Raji (cell line): ENCODE results near the gene MUC21.

Source experiments
- POLR2A ChIP-seq: IDR thresholded peaks from 2 replicates; pipeline ENCODE4 v1.6.1; 2011; ENCODE audit warnings: low read depth, low read length, control low read depth; ENCODE audit not compliant: insufficient read depth

MUC21 gene

DNA sequence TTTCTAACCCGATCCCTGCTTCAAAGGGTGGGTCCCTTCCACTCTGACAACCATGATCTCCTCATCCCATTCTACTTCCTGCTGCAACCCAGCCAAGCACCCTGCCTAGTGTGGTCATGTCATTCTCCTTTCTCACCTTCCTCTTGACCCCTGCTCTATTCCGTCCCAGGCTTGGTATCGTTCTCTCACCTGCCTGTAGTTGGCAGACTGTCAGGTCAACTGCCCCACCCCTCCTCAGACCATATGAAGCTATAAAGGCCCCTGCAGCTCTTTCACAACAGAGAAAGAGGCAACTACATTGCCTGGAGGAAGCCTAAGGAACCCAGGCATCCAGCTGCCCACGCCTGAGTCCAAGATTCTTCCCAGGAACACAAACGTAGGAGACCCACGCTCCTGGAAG lies at the start of gene MUC21:
TSS of gene MUC21 (plus strand) at position 280 of the 400 bp plus-strand sequence. CDS start 241 bp downstream, outside the sequence.
- no peak for TF ChIP-seq POLR2A

DNA sequence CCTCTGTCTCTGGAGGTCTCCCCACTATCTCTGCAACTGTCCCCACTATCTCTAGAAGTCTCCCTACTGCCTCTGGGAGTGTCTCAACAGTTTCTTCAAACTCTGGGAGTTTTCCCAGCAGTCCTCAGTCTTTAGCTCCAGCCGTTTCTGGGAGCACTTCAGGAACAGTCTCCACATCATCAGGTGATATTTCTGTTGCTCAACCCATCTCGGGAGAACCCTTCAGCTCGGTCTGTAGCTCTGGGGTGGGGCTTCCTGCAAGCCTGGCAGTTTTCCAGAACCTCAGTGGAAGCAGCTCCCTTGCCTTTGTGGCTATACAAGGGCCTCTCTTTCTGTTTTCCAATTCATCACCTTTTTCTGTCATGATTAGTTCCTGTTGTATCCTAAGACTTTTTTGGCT lies 48.5 kb upstream of the MUC21 start:
- no peak for TF ChIP-seq POLR2A

- no peak for TF ChIP-seq POLR2A
These were observed 46.3 kb upstream of the MUC21 start for GRCh38 chr6:30937265-30937664.

DNA sequence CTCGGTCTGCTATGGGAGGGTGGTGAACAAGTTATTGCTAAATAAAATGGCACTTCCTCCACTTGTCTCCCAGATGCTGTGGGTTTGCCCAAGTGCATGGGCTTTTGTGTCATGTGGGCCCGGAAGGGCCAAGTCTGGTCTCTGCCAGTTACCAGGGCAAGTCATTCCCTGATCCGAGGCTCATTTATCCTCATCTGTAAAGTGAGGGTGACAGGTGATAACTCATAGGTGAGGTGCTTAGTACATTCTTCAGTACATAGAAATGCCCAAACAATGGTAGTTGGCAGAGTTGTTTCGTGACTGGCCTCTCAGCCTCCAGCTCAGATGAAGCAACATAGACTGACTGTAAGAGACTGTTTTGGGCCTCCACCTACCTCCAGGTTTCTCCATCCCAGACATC lies 44.8 kb upstream of the MUC21 start:
- TF ChIP-seq POLR2A, result no peak

DNA sequence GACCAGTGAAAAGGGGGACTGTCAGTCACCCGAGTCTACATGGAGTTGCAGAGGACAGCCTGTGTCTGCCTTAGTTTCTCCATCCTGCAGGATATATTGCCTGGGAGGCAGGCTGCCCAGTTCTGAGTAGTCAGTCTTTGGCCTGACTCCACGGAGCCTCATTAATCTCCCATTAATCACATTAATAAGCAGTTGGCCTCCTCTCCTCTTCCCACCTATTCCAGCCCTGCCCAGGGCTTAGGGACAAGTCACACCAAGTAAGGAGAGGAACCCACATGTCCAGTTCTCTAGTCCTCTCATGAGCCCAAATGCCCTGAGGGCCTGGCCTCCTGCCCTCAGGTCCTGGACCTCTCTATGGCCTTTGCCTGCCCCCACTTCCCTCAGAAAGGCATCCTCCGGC lies 44.0 kb upstream of the MUC21 start:
- TF ChIP-seq POLR2A, result no peak

DNA sequence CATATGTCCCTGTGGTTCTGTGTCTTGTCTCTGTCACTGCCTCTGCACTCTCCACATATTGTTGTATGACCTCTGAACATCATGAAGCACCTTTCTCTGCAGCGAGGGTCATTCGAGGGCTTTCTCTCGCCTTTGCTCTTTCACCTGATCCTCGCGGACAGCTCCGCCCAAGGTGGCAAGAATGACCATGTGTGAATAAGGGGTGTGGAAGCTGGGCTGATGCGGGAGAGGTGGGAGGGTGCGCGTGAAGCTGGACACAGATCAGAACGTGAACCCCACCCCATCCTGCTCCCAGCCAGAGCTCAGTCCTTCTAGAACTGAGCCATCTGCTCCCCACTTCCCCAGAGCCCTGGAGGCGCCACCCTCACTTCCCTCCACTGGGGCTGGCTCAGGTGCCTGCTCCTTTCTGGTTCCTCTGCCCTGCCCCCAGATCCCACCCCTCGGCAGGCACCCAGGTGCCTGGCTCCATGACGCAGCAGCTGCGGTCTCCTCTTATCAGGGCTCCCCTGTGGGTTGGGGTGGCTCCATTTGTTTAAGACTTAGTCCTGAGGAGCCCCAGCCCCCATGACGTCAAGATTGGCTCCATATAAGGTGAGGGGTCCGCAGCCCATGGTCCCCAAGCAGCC lies 43.0 kb upstream of the MUC21 start, which contains the start of gene MUCL3:
TSS of gene MUCL3 (plus strand) at position 613 of the 626 bp plus-strand sequence. CDS start 27 bp downstream, outside the sequence.
- no peak for TF ChIP-seq POLR2A

GRCh38 chr6:30942338-30943060 lies 41.0 kb upstream of the MUC21 start:
- no peak for TF ChIP-seq POLR2A

DNA sequence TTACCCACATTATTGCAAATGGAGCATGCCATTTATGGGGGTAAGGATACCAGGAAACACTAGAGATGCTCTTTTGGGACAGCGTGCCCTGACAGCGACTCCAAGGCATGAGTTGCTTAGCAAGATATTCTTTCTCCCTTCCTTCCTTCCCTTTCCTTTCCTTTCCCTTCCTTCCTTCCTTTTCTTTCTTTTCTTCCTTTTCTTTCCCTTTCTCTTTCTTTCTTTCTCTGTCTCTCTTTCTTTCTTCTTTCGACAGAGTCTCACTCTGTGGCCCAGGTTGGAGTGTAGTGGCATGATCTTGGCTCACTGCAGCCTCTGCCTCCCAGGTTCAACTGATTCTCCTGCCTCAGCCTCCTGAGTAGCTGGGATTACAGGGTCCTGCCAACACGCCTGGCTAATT lies 39.5 kb upstream of the MUC21 start:
- TF ChIP-seq POLR2A, result no peak

DNA sequence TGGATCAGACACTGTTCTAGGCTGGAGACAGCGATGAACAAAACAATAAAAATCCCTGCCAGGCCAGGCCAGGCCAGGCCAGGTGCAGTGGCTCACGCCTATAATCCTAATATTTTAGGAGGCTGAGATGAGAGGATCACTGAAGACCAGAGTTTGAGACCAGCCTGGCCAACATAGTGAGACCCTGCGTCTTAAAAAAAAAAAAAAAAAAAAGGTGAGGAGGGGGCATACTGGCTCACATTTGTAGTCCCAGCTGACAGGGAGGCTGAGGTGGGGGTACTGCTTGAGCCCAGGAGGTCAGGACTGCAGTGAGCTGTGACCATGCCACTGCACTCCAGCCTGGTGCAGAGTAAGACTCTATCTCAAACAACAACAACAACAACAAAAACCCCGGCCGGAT lies 38.2 kb upstream of the MUC21 start:
- TF ChIP-seq POLR2A, result no peak

GRCh38 chr6:30947231-30947630 lies 36.3 kb upstream of the MUC21 start:
- TF ChIP-seq POLR2A, result no peak

DNA sequence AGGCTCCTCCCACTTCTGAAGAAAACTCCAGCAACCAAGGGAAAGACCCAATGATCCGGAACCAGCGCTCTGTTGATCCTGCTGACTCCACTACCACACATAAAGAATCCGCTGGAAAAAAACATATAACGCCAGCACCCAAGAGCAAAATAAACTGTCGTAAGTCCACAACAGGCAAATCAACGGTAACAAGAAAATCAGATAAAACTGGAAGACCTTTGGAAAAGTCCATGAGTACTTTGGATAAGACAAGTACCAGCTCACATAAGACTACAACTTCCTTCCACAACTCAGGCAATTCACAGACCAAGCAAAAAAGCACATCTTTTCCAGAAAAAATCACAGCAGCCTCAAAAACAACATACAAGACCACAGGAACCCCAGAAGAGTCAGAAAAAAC lies 34.7 kb upstream of the MUC21 start:
- no peak for TF ChIP-seq POLR2A

- TF ChIP-seq POLR2A, result no peak
These were observed 31.5 kb upstream of the MUC21 start for GRCh38 chr6:30951907-30952469.

GRCh38 chr6:30954631-30955366 lies 28.7 kb upstream of the MUC21 start:
- TF ChIP-seq POLR2A, result no peak

DNA sequence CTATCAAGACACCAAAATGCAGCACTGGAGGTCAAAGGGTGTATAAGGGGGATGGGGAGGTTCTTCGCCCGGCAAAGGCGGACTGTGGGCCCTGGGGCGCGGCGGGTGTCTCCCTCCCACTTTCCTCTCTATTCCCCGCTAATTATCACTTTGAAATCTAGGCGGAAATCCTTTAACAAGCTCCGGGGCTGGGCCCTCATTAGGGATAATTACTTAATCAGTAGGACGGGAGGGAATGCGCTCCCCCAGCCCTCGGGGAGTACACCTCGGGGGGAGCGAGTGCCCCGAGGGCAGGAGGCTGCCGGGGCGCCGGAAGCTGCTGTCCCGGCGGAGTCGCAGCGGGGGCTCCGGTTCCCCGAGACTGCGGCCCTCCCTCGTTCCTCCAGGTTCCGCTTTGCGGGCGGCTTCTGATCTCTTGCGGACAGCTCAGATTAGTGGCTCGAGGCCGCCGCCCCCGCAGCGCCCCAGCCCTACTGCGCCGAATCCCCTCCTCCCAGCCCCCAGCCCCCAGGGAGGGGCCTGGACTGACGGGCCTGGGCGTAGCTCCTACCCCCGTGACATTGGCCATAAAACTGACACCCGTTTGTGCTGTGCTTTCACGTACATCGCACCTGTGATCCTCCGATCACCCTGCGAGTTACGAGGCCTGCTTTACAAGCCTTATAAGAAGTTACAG lies 28.0 kb upstream of the MUC21 start:
- no peak for TF ChIP-seq POLR2A

- no peak for TF ChIP-seq POLR2A
These were observed 25.8 kb upstream of the MUC21 start for GRCh38 chr6:30957716-30958115.
